ENCODE measurements around the gene KIF5A. TPM values are rescaled to one million over a fixed set of nuclear protein-coding genes. Genes with fewer than 3 reads are reported as not detected.

KIF5A gene
- total and polyA plus RNA-seq, 2 of the 13 experiments (the other 11 are each of a cell fraction or from before 2014, with no cell fraction given): 1.6 to 11.9 TPM

DNA sequence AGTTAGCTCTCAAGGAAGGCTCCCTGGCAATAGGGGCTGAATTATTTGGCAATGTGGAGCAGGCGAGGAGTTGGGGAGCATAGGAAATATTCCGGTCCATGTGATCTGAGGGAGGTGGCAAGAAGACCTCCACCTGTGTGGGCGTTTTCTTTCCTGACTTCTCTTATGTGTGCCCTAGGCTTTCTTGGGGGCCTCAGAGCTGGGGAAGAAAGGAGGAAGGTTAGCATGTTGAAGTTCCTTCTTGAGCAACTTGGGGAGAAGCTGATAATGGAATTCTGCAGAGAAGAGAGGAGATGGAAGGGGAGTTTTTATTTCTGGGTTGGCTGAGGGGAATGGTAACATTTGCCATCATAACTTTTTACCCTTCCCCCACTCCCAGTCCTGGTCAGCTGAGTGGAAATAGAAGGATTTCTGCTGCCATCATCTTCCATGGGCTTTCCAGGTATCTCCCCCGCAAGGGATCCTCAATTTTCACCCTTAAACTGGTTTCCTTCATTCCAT lies 56.0 kb downstream of the KIF5A start (continued):
- TF ChIP-seq, protein P1, sequence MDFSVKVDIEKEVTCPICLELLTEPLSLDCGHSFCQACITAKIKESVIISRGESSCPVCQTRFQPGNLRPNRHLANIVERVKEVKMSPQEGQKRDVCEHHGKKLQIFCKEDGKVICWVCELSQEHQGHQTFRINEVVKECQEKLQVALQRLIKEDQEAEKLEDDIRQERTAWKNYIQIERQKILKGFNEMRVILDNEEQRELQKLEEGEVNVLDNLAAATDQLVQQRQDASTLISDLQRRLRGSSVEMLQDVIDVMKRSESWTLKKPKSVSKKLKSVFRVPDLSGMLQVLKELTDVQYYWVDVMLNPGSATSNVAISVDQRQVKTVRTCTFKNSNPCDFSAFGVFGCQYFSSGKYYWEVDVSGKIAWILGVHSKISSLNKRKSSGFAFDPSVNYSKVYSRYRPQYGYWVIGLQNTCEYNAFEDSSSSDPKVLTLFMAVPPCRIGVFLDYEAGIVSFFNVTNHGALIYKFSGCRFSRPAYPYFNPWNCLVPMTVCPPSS (IDR thresholded peaks at IDR 0.05): no peak
- no peak for TF ChIP-seq ATF7-NPFF (CRISPR knock-in tag; IDR thresholded peaks at IDR 0.05; ENCODE audit: low read depth)
- TF ChIP-seq, protein P2, sequence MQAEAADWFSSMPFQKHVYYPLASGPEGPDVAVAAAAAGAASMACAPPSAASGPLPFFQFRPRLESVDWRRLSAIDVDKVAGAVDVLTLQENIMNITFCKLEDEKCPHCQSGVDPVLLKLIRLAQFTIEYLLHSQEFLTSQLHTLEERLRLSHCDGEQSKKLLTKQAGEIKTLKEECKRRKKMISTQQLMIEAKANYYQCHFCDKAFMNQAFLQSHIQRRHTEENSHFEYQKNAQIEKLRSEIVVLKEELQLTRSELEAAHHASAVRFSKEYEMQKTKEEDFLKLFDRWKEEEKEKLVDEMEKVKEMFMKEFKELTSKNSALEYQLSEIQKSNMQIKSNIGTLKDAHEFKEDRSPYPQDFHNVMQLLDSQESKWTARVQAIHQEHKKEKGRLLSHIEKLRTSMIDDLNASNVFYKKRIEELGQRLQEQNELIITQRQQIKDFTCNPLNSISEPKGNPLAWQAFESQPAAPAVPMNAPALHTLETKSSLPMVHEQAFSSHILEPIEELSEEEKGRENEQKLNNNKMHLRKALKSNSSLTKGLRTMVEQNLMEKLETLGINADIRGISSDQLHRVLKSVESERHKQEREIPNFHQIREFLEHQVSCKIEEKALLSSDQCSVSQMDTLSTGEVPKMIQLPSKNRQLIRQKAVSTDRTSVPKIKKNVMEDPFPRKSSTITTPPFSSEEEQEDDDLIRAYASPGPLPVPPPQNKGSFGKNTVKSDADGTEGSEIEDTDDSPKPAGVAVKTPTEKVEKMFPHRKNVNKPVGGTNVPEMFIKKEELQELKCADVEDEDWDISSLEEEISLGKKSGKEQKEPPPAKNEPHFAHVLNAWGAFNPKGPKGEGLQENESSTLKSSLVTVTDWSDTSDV (CRISPR knock-in tag; IDR thresholded peaks at IDR 0.05): no peak
- TF ChIP-seq, protein P3, sequence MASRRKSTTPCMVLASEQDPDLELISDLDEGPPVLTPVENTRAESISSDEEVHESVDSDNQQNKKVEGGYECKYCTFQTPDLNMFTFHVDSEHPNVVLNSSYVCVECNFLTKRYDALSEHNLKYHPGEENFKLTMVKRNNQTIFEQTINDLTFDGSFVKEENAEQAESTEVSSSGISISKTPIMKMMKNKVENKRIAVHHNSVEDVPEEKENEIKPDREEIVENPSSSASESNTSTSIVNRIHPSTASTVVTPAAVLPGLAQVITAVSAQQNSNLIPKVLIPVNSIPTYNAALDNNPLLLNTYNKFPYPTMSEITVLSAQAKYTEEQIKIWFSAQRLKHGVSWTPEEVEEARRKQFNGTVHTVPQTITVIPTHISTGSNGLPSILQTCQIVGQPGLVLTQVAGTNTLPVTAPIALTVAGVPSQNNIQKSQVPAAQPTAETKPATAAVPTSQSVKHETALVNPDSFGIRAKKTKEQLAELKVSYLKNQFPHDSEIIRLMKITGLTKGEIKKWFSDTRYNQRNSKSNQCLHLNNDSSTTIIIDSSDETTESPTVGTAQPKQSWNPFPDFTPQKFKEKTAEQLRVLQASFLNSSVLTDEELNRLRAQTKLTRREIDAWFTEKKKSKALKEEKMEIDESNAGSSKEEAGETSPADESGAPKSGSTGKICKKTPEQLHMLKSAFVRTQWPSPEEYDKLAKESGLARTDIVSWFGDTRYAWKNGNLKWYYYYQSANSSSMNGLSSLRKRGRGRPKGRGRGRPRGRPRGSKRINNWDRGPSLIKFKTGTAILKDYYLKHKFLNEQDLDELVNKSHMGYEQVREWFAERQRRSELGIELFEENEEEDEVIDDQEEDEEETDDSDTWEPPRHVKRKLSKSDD (CRISPR knock-in tag; IDR thresholded peaks at IDR 0.05; ENCODE audit: low read depth): no peak

DNA sequence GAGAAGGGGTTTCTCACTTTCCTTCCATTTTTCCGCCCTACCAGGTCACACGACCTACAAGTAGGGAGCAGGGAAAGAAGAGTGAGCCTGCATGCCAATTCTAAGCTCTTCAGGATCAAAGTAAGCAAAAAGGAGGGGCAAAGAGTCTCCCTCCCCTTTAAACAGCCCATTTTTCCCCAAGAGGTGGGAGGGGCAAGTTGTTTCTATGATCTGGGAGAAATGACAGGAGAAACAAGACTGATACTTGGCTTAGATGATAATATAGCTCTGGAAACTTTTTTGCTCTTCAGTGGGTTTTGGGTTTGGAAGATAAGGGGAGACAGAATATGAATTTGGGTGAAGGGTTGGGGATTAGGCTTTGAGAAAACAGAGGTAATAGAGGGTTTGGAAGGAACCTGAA lies 56.6 kb downstream of the KIF5A start:
- BruUV-seq (replicated peaks): no TSS peak
- ChIA-PET POLR2A (interaction anchor here (1.8 to 5.4 kb wide), 2 partner anchors 15 to 30 kb away, joined by 7 to 26 read pairs; partner anchors contain the start of gene PIP4K2C), CTCF (ENCODE audit: low intra/inter-chr PET ratio, low total read pairs) (no interaction called here)
- H3K9ac ChIP-seq (ENCODE audit: insufficient read depth, low read depth, low read length): no peak overlapping the region
- H4K20me1 ChIP-seq (ENCODE audit: insufficient read depth, low read length): no peaks in the 10 kb centered on the region; the same call in 1 of the 2 replicates
- FAIRE-seq (no peak), ATAC-seq (no peak), DNase-seq (ENCODE audit: low spot score) (no peak)
- no peak overlapping the region for H3K4me3 ChIP-seq (replicated peaks in 1 of 3; ENCODE audit: insufficient read depth in 1 of 3, low read depth in 2 of 3, low read length in 3 of 3)
- intact Hi-C loops (cut with micrococcal nuclease; ENCODE audit: unreplicated experiment) (no loop called here), in situ Hi-C loops (cut with HindIII; ENCODE audit: extremely low pct_ligation_motif_present, low pct_unique_long_range_greater_than_20kb) (no loop called here)
- H3K79me2 ChIP-seq (ENCODE audit: insufficient read depth, low read length): no peaks in the 10 kb centered on the region
- H3K4me2 ChIP-seq (ENCODE audit: low read depth, low read length): no peak overlapping the region
- no peaks in the 10 kb centered on the region for H3K9me3 ChIP-seq (ENCODE audit: low read length)
- H3K27ac ChIP-seq (ENCODE audit: extremely low read length, insufficient read depth, low read length): no peak overlapping the region
- no peak overlapping the region for H2AFZ ChIP-seq (ENCODE audit: low read length)
- H3K27me3 ChIP-seq (ENCODE audit: control insufficient read depth in 1 of 2, insufficient read depth in 2 of 2, low read length in 2 of 2): peaks cover 0 to 22% of the 10 kb centered on the region in 2 experiments; a peak in 2 of 5 replicates
- peaks cover 38% of the 10 kb centered on the region for H3K4me1 ChIP-seq (ENCODE audit: insufficient read depth, low read length)
- peaks cover 2 to 7% of the 10 kb centered on the region in 2 experiments; a peak in 2 of 5 replicates for H3K36me3 ChIP-seq (replicated peaks in 1 of 2; ENCODE audit: control insufficient read depth in 1 of 2, insufficient read depth in 2 of 2, low read length in 2 of 2)
- TF ChIP-seq NCOR1 (IDR thresholded peaks at IDR 0.05; ENCODE audit: borderline replicate concordance, low read length) (no peak), NFYC (CRISPR knock-in tag; IDR thresholded peaks at IDR 0.05) (no peak), MXI1 (IDR thresholded peaks at IDR 0.05; ENCODE audit: borderline replicate concordance, low read depth, low read length) (no peak), KDM3A (CRISPR knock-in tag; IDR thresholded peaks at IDR 0.05; ENCODE audit: low read depth) (no peak), ZNF468 (CRISPR knock-in tag; IDR thresholded peaks at IDR 0.05) (no peak)
- TF ChIP-seq, protein P4, sequence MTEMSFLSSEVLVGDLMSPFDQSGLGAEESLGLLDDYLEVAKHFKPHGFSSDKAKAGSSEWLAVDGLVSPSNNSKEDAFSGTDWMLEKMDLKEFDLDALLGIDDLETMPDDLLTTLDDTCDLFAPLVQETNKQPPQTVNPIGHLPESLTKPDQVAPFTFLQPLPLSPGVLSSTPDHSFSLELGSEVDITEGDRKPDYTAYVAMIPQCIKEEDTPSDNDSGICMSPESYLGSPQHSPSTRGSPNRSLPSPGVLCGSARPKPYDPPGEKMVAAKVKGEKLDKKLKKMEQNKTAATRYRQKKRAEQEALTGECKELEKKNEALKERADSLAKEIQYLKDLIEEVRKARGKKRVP (CRISPR knock-in tag; IDR thresholded peaks at IDR 0.05): no peak
- WGBS (ENCODE audit: low lambda C conversion rate): 69% methylated on average over 2 of the region's 2 CpGs
